PC-9 (cell line): ENCODE data around the gene CAPN11. TPM values are rescaled to one million over a fixed set of nuclear protein-coding genes. Genes with fewer than 3 reads are reported as not detected.

Source experiments
- BruUV-seq: library from RNA; stranded (reverse); fragments of 400-500 nt; replicated peaks from 2 replicates; lab custom pipeline; 2021; lab: Mats Ljungman, UMichigan
- CTCF ChIA-PET: fragments of 300-600 bp; sonication (Branson Sonifier 250); formaldehyde crosslinking; loops from one replicate; lab custom pipeline; 2022; ENCODE audit warnings: antibody characterized with exemption; lab: Charles Lee
- POLR2A ChIA-PET: fragments of 300-600 bp; sonication (Branson Sonifier 250); formaldehyde crosslinking; loops from one replicate; lab custom pipeline; 2022; ENCODE audit warnings: antibody characterized with exemption; ENCODE audit not compliant: unreplicated experiment; lab: Charles Lee
- DNase-seq, 2 experiments: peaks; one replicate each; pipeline versions ENCODE4 v3.0.0 to v3.0.0-alpha.2; 2015 to 2022; ENCODE audit warnings: mixed read lengths in 1 of 2
- H2AFZ ChIP-seq: fragments of 200-600 bp; sonication (generic); 2 replicates; pipeline ENCODE4 v1.8.1; 2017; ENCODE audit warnings: antibody characterized with exemption
- H3F3A ChIP-seq: fragments of 200-600 bp; sonication (generic); 2 replicates; pipeline ENCODE4 v1.8.1; 2017; ENCODE audit warnings: antibody characterized with exemption, mild to moderate bottlenecking, low read depth; ENCODE audit not compliant: insufficient read depth
- H3K27ac ChIP-seq: fragments of 200-600 bp; sonication (generic); 2 replicates; pipeline ENCODE4 v1.6.1; 2016; ENCODE audit warnings: mixed run types
- H3K27me3 ChIP-seq: fragments of 200-600 bp; sonication (generic); 2 replicates; pipeline ENCODE4 v1.6.1; 2016; ENCODE audit warnings: low read depth, mixed run types; ENCODE audit not compliant: insufficient read depth
- H3K36me3 ChIP-seq: fragments of 200-600 bp; sonication (generic); 2 replicates; pipeline ENCODE4 v1.6.1; 2016; ENCODE audit warnings: low read depth, mixed run types
- H3K4me1 ChIP-seq: fragments of 200-600 bp; sonication (generic); replicated peaks from 2 replicates; pipeline ENCODE4 v1.6.1; 2016; ENCODE audit warnings: mixed run types; ENCODE audit not compliant: insufficient read depth
- H3K4me2 ChIP-seq: fragments of 200-600 bp; sonication (generic); 2 replicates; pipeline ENCODE4 v1.6.1; 2017; ENCODE audit warnings: mixed run types
- H3K4me3 ChIP-seq: fragments of 200-600 bp; sonication (generic); 2 replicates; pipeline ENCODE4 v1.6.1; 2016; ENCODE audit warnings: mixed run types
- H3K79me2 ChIP-seq: fragments of 200-600 bp; sonication (generic); 2 replicates; pipeline ENCODE4 v1.6.1; 2017; ENCODE audit warnings: low read depth, mixed run types
- H3K9me2 ChIP-seq: fragments of 200-600 bp; sonication (generic); 2 replicates; pipeline ENCODE4 v1.8.1; 2017; ENCODE audit warnings: mild to moderate bottlenecking; ENCODE audit not compliant: insufficient read depth
- H3K9me3 ChIP-seq: fragments of 200-600 bp; sonication (generic); 2 replicates; pipeline ENCODE4 v1.8.1; 2016; ENCODE audit warnings: low read depth; ENCODE audit not compliant: insufficient read depth
- H4K20me1 ChIP-seq: fragments of 200-600 bp; sonication (generic); 2 replicates; pipeline ENCODE4 v1.8.1; 2017; ENCODE audit not compliant: insufficient read depth
- EZH2 ChIP-seq: fragments of 200-600 bp; sonication (generic); IDR thresholded peaks from 2 replicates; pipeline ENCODE4 v1.8.0; 2017; ENCODE audit warnings: antibody characterized with exemption, low read depth
- intact Hi-C: fragments of 100-400 bp; cut with micrococcal nuclease; formaldehyde crosslinking; loops from one replicate; pipeline ENCODE4 v1.10.0; 2022; ENCODE audit not compliant: unreplicated experiment
- total RNA-seq: library from RNA; stranded (reverse); gene quantifications from 2 replicates; pipeline ENCODE4 v1.2.3, GENCODE V29; 2021
- TF ChIP-seq, protein P1 (sequence below): fragments of 200-600 bp; sonication (generic); conservative IDR thresholded peaks from 2 replicates; pipeline ENCODE4 v1.6.1; 2017; ENCODE audit warnings: mixed run types, antibody characterized with exemption, mild to moderate bottlenecking, moderate library complexity

Gene CAPN11
- total RNA-seq, 1 experiment from 2014 or later = not detected

- no peaks in the 10 kb centered on the region for H3K36me3 ChIP-seq
- no peaks in the 10 kb centered on the region for H3K9me2 ChIP-seq
- H3K27me3 ChIP-seq = no peaks in the 10 kb centered on the region
- H3K9me3 ChIP-seq = no peaks in the 10 kb centered on the region
- intact Hi-C loops = no loop called here
- H3K4me3 ChIP-seq = no peak overlapping the region
- H2AFZ ChIP-seq = no peak overlapping the region
- peaks cover 22% of the 10 kb centered on the region for H3F3A ChIP-seq
- no peak for TF ChIP-seq EZH2
- TF ChIP-seq, protein P1, sequence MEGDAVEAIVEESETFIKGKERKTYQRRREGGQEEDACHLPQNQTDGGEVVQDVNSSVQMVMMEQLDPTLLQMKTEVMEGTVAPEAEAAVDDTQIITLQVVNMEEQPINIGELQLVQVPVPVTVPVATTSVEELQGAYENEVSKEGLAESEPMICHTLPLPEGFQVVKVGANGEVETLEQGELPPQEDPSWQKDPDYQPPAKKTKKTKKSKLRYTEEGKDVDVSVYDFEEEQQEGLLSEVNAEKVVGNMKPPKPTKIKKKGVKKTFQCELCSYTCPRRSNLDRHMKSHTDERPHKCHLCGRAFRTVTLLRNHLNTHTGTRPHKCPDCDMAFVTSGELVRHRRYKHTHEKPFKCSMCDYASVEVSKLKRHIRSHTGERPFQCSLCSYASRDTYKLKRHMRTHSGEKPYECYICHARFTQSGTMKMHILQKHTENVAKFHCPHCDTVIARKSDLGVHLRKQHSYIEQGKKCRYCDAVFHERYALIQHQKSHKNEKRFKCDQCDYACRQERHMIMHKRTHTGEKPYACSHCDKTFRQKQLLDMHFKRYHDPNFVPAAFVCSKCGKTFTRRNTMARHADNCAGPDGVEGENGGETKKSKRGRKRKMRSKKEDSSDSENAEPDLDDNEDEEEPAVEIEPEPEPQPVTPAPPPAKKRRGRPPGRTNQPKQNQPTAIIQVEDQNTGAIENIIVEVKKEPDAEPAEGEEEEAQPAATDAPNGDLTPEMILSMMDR = no peak
- H3K79me2 ChIP-seq = no peaks in the 10 kb centered on the region
- H3K4me1 ChIP-seq = peaks cover 31% of the 10 kb centered on the region
- ChIA-PET CTCF (interaction anchor here (1.1 kb wide), 1 partner anchor 30 kb away, joined by 3 read pairs; no protein-coding TSS in a partner anchor), POLR2A (interaction anchor here (0.6 kb wide), 1 partner anchor 186 kb away, joined by 13 read pairs; the partner anchor contains the start of gene CDC5L)
- BruUV-seq = no TSS peak
- no peak for DNase-seq
- H3K27ac ChIP-seq = no peak overlapping the region
- H4K20me1 ChIP-seq = no peaks in the 10 kb centered on the region
- no peak overlapping the region for H3K4me2 ChIP-seq
These were observed 43.2 kb downstream of the CAPN11 start for GRCh38 chr6:44201638-44202303.

DNA sequence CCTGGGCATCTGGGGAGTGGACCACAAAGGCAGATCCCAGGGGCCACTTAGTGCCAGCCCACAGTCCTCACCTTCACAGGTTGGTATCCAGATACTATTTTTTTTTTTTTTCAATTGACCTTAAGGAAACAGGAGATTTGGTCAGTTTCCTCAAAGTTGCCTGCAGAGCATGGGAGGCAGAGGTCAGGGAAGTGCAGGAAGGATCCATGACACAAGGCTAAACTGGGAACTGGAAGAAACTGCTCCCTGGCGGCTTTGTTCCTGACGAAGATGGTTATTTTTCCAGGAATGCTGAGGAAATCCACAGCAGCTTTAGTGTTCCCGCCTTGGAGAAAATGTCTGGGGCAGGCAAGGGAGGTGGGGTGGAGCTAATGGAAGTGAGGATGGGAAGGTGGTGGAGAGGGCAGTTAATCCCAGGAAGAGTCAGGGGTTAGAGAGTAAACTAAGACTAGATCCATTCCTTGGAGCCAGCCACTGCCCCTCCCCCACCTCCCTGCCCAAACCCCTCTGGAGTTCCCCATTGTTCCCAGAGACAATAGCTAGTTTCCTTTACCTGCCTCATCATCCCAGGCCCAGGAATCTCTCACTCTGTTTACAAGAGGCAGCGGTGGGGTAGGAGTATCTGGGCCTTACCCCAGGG is 43.8 kb downstream of the CAPN11 start:
- Histone ChIP-seq H3K9me2 (no peaks in the 10 kb centered on the region), H3F3A (peaks cover 22% of the 10 kb centered on the region), H3K79me2 (no peaks in the 10 kb centered on the region), H3K9me3 (no peaks in the 10 kb centered on the region), H4K20me1 (no peaks in the 10 kb centered on the region), H3K27me3 (no peaks in the 10 kb centered on the region), H3K4me1 (peaks cover 31% of the 10 kb centered on the region), H3K4me2 (no peak overlapping the region), H3K36me3 (no peaks in the 10 kb centered on the region), H3K27ac (no peak overlapping the region), H2AFZ (no peak overlapping the region), H3K4me3 (no peak overlapping the region)
- ChIA-PET CTCF (interaction anchor here (0.6 kb wide), 1 partner anchor 51 kb away, joined by 4 read pairs; no protein-coding TSS in a partner anchor), POLR2A (no interaction called here)
- BruUV-seq = no TSS peak
- intact Hi-C loops = no loop called here
- no peak for DNase-seq
- TF ChIP-seq EZH2 = no peak
- TF ChIP-seq, protein P1 = no peak

DNA sequence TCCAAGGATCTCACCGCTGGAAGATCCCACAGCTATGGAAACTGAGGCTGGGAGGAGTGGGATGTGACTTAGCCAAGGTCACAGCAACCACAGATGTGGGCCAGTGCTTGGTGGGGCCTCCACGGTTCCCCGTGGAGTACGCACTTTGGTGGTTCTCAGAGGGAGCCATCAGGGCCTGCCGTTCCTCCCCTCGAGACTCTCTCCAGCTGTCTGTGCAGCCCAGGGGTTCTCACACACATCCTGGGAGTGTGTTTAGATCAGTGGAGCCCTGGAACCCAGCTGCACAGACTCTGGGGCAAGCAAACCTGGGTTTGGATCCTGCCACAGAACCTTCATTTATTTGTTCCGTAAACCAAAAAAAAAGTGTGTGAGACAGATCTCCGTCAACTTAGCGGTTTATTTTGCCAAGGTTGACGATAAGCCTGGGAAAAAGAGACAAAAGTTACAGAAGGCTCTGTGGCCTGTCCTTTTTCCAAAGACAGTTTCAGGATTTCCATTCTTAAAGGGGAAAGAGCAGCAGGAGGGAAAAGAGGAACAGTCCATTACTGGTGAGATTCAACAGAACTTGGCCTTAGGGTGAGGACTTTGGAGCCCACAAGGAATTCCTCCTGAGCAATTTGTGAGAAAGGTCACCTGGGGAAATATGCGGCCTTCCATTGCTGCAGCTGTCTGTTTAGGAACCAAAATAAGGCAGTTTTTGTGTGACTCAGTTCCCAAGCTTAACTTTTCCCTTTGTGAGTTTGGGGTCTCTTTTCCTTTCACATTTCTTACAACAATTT is 44.5 kb downstream of the CAPN11 start:
- H3F3A ChIP-seq = peaks cover 22% of the 10 kb centered on the region
- peak overlapping the region; percentile 51 for H3K4me2 ChIP-seq
- no peaks in the 10 kb centered on the region for H3K9me2 ChIP-seq
- H2AFZ ChIP-seq = no peak overlapping the region
- DNase-seq = peak in 1 of 2 experiments; percentile 59
- no peaks in the 10 kb centered on the region for H3K27me3 ChIP-seq
- CTCF ChIA-PET = interaction anchor here (0.6 kb wide), 1 partner anchor 50 kb away, joined by 4 read pairs; no protein-coding TSS in a partner anchor
- peaks cover 31% of the 10 kb centered on the region for H3K4me1 ChIP-seq
- TF ChIP-seq EZH2 = no peak
- TF ChIP-seq, protein P1 = no peak
- POLR2A ChIA-PET = no interaction called here
- H3K4me3 ChIP-seq = no peak overlapping the region
- intact Hi-C loops = no loop called here
- no peaks in the 10 kb centered on the region for H3K9me3 ChIP-seq
- H3K79me2 ChIP-seq = no peaks in the 10 kb centered on the region
- H3K27ac ChIP-seq = peak overlapping the region; percentile 14; the same call in 1 of the 2 replicates
- no TSS peak for BruUV-seq
- H3K36me3 ChIP-seq = no peaks in the 10 kb centered on the region
- no peaks in the 10 kb centered on the region for H4K20me1 ChIP-seq
